ENCODE data around the gene ADM5.

The ADM5 gene

DNA sequence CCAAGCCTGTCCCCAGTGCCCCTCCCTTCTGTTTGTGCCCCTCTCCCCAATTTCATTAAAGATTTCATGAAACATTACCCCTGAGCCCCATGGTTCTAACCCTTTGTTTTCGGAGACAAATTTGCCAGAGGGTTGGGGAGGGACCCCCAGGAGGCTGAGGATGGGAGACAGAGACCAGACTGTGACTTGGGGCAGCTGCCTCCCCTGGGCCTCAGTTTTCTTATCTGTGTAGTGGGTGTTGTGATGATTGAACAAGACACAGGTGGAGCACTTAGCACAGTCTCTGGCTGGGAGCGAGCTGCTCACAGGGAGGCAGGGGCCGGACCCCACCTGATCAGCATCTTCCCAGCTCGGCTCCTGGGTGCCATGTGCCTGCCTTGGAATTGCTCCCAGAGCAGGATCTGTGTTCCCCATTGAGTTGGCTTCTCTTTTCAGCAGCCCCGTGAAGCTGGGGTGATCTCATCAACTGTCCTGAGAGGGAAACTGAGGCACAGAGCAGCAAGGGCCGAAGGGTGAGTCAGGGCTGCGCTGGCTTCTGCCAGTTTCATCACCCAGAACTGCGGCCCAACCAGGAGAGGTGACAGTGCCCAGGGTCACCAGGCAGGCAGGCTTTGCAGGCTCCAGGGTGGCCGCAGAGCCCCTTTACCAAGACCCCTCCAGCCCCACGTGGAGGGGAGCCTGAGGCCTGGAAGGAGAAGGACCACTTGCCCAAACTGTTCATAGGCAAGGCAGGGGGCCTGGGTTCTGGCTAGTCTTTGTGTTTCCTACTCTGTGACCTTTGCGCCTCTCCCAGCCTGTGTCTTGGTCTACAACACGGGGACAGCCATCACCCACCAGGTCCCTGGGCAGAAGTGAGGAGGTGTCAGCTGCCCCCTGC lies 30.6 kb upstream of the ADM5 start:
- DNase-seq: no peak

DNA sequence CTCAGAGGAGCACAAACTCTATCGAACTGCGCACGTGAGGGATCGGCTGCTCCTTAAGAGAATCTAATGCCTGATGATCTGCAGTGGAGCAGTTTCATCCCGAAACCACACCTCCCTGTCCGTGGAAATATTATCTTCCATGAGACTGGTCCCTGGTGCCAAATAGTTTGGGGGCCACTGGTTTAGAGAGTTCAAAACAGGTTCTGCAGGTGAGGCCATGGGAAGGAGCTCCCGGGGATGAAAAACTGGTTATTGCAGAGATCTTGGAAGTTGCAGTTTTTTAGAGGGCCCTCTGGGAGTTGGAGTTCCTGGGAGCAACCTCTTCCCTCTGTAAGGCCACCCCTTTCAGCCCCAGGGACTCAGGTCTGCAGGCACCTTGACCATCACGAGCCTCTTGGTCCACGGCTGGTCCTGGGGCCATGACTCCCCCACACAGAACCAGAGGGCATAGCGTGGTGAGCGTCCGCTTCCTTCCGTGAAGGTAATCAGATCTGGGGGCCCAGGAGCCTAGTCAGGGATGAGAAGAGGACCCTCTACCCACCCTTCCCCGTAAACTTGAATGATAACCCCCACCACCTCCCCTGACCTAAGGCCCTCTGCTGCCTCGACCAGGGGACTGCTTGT lies 28.9 kb upstream of the ADM5 start:
- DNase-seq: no peak

- no peak for DNase-seq
Observed at GRCh38 chr19:49662011-49662410, 27.4 kb upstream of the ADM5 start.

DNA sequence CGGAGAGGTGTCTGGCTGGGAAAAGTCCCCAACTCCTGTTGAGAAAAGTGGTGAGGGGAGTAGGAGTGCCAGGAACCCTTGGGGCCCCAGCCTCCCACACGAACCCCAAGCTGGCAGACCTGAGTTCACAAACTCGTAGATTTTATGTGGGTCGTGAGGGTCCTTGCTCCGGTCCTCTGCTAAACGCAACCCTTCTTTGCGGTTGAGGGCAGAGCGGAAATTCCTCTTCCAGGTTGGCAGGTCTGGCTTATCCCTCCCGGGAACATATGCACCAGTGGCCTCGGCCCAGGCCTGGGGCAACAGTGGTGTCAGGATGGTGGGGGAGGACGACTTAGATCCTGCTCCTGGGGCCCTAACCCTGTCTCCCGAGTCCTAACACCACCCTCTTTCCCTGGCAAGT lies 26.2 kb upstream of the ADM5 start:
- DNase-seq: no peak

DNA sequence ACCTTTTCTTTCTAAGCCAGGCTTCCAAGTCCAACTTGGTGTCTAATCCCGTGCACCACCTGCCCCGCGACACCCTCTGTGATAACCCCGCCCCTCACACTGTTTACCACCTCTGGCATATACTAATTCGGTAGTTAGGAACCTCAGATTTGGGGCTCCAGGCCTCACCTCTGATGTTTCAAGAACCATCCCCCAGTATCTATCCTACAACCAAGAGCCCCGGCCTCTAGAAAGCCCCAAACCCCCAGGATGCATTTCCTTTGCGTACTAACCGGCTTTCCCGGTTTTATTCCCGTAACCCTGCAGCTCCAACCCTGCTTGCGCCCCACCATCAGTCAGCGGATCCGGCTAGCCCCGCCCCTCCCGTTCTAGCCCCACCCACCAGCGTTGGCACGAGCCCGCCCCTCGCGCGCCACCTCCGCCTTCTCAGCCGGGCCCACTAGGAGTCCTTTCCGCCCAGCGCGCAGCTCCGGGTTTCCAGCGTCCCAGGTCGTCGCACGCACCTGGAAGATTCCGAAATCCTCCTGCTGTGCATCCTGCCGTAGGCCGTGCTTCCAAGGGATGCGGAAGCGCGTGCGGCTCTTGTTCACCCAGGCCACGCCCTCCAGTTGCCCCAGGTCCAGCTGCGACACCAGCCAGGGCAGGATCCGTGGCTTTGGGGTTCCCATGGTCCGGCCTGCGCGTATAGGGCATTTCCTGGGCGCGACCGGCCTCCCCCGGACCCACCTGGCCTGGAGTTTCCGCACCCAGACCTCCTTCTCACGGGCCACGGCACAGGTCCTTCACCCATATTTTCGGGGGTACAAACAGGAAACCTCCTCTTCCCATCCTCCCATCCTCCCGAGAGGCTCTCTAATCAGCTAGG lies 25.0 kb upstream of the ADM5 start:
- peak; percentile 96 for DNase-seq

DNA sequence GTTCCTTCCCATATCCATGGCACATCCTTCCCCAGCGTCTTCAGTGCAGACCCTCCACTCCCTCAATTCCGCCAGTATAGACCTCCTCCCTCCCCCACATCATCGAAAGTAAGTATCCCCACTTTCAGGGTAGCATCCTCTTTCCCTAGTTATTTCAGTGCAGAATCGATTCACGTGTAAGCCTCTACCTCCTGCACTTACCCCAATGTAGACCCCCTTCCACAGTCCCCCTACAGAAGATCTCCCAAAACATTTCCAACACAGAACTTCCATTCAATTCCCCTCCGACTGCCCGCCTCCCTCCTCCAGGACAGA lies 24.4 kb upstream of the ADM5 start:
- no peak for DNase-seq

DNA sequence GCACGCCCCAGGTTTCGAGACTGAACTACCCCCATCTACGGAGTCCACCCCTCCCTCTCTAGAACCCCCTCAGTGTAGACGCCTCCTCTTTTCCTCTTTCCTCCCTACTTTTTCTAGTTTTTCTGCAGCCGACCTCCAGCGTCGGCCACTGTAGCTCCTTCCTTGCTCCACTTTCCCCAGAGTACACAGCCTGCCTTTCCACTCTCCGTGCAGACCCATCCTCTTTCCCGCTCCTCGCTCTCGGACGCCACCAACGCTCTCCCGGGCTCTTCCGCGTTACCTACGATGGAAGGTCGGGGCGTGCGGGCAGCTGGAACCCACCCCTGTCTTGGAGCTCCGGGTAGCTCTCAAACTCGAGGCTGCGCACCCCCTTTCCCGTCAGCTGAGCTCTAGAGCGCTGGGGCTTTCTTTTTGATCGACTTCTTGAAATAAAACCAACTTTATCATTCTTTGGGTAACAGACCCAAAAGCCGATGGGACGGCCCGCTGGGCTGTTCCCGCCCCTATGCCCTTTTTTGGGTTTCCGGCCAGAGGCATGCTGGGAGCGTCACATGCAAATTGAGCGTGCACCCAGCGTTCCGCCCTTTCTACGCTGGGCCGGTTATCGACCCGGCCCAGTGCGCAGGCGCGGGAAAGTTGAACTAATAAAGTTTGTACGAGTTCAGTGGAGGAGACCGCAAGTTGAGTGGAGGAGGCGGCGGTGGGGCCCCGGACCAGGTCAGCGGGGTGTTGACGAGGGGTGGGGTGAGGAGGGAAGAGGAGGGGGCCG lies 23.9 kb upstream of the ADM5 start, which contains the start of the genes BCL2L12 and IRF3:
TSS of gene BCL2L12 (plus strand) at position 583 of the 769 bp plus-strand sequence. CDS start 760 bp downstream, outside the sequence.
TSS of gene IRF3 (minus strand) at position 507 of the 769 bp plus-strand sequence. CDS start 1,019 bp downstream, outside the sequence.
- peak; percentile 96 for DNase-seq

DNA sequence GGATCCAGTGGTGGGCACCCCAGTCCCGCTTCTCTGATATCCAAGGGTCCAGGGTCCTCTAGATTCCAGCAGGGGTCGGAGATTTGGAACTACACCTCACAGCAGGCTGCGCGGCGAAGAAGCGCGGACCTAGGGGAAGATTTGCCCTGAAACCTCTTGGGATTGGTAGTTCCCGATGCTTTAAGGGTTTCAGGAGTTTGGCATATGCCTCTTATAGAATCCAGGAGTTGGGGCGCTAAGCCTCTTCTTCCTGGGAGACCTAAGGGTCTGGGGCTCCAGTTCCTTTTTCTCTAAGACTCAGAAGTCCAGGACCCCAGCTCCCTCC lies 23.3 kb upstream of the ADM5 start:
- DNase-seq: no peak

- DNase-seq: no peak
Observed at GRCh38 chr19:49667473-49667872, 21.9 kb upstream of the ADM5 start.

DNA sequence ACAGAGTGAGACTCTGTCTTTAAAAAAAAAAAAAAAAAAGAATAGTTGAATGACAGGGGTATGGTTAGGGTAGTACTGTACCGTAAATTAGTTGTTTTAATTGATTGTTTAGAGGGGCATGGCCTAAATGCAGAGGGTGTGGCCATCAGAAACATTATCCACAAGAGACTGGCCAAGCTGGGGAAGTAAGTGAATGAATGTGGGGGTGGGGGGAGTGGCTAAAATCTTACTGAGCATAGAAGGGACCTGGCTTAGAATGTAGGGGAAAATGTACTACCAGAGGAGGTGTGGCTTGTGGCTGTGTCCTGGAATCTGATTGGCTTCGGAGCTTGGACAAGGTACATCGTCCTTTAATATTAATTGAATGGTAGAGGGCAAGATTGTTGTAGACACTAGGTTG lies 19.9 kb upstream of the ADM5 start:
- DNase-seq: no peak

GRCh38 chr19:49672131-49672919 lies 17.1 kb upstream of the ADM5 start:
- DNase-seq: peak; percentile 86

- DNase-seq: peak; percentile 88
Observed at GRCh38 chr19:49676136-49676783, 13.1 kb upstream of the ADM5 start.

- DNase-seq: peak; percentile 100
Observed at GRCh38 chr19:49676784-49677230, 12.6 kb upstream of the ADM5 start.

DNA sequence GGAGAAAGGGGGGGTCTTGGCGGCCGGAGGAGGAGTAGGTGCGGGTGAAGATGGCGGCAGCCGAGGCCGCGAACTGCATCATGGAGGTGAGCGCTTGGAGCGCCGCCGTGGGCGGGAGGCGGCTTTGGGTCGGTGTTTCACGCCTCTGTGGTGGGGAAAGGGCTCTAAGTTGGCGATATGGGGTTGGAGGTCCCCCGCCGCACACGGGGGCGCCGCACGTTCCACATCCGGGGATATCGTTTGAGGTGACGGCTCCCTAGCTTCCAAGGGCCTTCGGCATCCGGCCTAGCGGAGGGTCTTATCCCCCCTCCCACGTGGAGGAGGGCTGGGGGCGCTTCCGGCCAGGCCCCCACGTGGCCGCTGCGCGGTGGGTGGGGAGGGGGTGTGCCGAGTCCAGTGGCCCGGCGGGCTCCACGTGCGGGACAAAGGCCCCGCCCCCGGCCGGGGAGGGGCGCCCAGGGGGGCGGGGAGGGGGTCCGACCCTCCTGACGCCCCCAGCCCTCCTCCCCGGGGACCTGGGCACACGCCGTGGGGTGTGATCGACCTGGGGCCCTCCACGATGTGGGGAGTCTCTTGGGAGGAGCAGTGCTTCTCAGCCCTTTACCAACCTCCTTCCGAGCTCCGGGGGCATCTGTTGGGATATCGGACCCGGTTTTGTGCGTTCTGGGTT lies 12.0 kb upstream of the ADM5 start, which contains the start of gene PRMT1:
TSS of gene PRMT1 (plus strand) at position 41 of the 670 bp plus-strand sequence. CDS start at position 51, 10 bp downstream.
- DNase-seq: no peak

DNA sequence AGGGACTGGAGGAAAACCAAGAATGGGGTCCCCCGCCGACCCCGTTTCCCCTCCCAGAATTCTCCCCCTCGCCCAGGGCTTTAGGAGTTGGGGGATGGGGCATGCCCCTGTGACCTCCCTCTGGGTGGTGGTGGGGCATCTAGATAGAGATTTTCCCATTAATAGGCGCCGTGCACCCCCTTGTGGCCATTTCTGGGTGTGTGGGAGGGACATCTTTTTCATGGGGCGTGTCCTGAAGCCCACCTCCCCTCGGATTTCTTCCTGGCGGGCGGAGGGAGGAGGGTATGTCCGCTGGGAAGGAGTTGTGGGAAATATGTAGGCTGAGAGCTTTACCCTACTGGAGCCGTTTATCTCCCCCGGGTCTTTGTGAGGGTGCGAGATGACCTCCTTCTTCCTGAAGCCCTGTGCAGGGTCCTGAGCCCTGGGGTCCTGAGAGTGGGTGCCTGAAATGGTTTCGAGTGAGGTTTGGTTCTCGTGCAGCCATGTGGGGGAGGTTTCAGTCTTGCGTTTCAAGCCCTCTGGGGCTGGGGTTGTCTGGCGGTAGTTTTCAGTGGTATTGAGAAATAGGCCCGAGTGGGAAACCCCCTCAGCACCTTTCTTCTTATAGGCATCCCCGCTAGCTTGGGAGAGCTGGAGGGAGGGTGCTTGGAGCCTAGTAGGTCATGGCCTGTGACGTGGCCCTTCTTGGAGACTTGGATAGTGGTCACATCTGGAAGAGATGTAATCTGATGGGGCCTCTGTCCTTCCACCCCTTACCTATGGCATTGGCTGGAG lies 11.3 kb upstream of the ADM5 start:
- DNase-seq: peak; percentile 54

DNA sequence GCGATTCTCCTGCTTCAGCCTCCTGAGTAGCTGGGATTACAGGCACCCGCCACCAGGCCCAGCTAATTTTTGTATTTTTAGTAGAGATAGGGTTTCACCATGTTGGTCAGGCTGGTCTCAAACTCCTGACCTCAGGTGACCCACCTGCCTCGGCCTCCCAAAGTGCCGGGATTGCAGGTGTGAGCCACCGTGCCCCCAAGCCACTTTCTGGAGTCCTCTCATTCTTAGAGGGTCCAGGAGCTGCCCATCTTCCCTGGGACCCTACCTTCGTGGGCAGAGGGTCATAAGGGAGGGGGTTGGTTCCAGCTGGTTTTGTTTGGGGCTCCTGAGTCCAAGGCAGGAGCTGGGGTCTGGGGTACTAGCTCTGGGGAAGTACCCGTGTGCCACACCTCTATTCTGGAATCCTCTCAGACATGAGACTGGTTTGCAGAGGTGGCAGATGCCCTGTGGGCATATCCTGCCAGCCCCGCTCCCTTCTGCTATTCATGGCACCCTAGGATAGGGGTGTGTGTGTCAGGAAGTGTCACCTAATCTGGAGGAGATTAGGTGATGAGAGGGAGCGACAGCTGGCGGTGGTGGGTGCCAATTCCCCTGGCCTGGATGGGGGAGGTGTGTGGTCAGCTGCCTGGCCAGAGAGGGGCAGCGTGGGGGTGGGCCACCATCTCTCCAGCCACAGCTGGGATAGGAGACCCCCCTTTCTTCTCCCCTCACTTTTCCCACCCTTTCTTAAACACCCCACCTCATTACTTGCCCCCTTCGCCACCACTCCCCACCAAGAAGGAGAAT lies 10.2 kb upstream of the ADM5 start:
- DNase-seq: no peak

GRCh38 chr19:49679771-49680413 lies 9.5 kb upstream of the ADM5 start:
- DNase-seq: no peak

Data from NCI-H510A (cell line).